WTC11 (cell line): Measurements from ENCODE around the gene SAMD4A. TPM values are rescaled to one million over a fixed set of nuclear protein-coding genes. Genes with fewer than 3 reads are reported as not detected.
A peak's percentile ranks its signal among the peaks of the same experiment; 100 is the strongest.

ENCODE experiments used
- ATAC-seq: fragments of 200-7000 bp; cut with Tn5 transposase; 2 replicates; pipeline ENCODE4 v1.10.0; 2021; ENCODE audit warnings: mild to moderate bottlenecking, moderate library complexity
- CTCF ChIA-PET: fragments of 300-600 bp; sonication (Branson Sonifier 250); formaldehyde crosslinking; loops from one replicate; lab custom pipeline; 2021; ENCODE audit warnings: antibody characterized with exemption; lab: Charles Lee
- POLR2A ChIA-PET: fragments of 350-600 bp; sonication (Branson Sonifier 250); formaldehyde crosslinking; loops from one replicate; lab custom pipeline; 2021; ENCODE audit warnings: antibody characterized with exemption; lab: Charles Lee
- DNase-seq: peaks from one replicate; pipeline ENCODE4 v3.0.0; 2021; ENCODE audit warnings: low spot score
- H3K27ac Mint-ChIP-seq: 2 replicates; pipeline ENCODE4 v1.8.0; 2021; ENCODE audit warnings: mixed read lengths
- H3K27me3 Mint-ChIP-seq: 2 replicates; pipeline ENCODE4 v1.8.0; 2021; ENCODE audit warnings: low read depth, mild to moderate bottlenecking, moderate library complexity, mixed read lengths
- H3K36me3 Mint-ChIP-seq: 2 replicates; pipeline ENCODE4 v1.8.0; 2021; ENCODE audit warnings: mixed read lengths
- H3K4me1 Mint-ChIP-seq: 2 replicates; pipeline ENCODE4 v1.8.0; 2022; ENCODE audit warnings: mixed read lengths
- H3K4me3 Mint-ChIP-seq: 2 replicates; pipeline ENCODE4 v1.8.0; 2021; ENCODE audit warnings: mild to moderate bottlenecking, moderate library complexity, mixed read lengths
- H3K9me3 Mint-ChIP-seq: 2 replicates; pipeline ENCODE4 v1.8.0; 2021; ENCODE audit warnings: mixed read lengths
- ATF2 ChIP-seq: sonication (generic); formaldehyde crosslinking; IDR thresholded peaks from 2 replicates; pipeline ENCODE4 v1.8.1; 2022; ENCODE audit warnings: low read depth, missing genetic modification reagents, borderline replicate concordance
- CTCF ChIP-seq: fragments of 200-600 bp; IDR thresholded peaks from 2 replicates; pipeline ENCODE4 v1.8.0; 2022; ENCODE audit warnings: antibody characterized with exemption
- EMX1 ChIP-seq: fragments of 250-450 bp; sonication (Bioruptor Pico); IDR thresholded peaks from 2 replicates; pipeline ENCODE4 v1.8.0; 2021; ENCODE audit warnings: mild to moderate bottlenecking
- ESRRA ChIP-seq: sonication (generic); formaldehyde crosslinking; IDR thresholded peaks from 2 replicates; pipeline ENCODE4 v1.8.1; 2022; ENCODE audit warnings: mild to moderate bottlenecking, missing genetic modification reagents, borderline replicate concordance
- NFATC4 ChIP-seq: fragments of 250-450 bp; sonication (Bioruptor Pico); IDR thresholded peaks from 2 replicates; pipeline ENCODE4 v1.9.0; 2021; ENCODE audit warnings: mild to moderate bottlenecking
- NFE2L1 ChIP-seq: sonication (generic); formaldehyde crosslinking; IDR thresholded peaks from 2 replicates; pipeline ENCODE4 v1.8.1; 2023; ENCODE audit warnings: missing genetic modification reagents
- OVOL2 ChIP-seq: fragments of 250-450 bp; sonication (Bioruptor Pico); IDR thresholded peaks from 2 replicates; pipeline ENCODE4 v1.9.0; 2021; ENCODE audit warnings: mild to moderate bottlenecking, borderline replicate concordance
- PRRX2 ChIP-seq: fragments of 250-450 bp; sonication (Bioruptor Pico); IDR thresholded peaks from 2 replicates; pipeline ENCODE4 v1.8.0; 2021; ENCODE audit warnings: mild to moderate bottlenecking
- RELA ChIP-seq: sonication (generic); formaldehyde crosslinking; IDR thresholded peaks from 2 replicates; pipeline ENCODE4 v1.8.1; 2022; ENCODE audit warnings: missing genetic modification reagents, mild to moderate bottlenecking, borderline replicate concordance
- SMAD3 ChIP-seq: sonication (generic); formaldehyde crosslinking; IDR thresholded peaks from 2 replicates; pipeline ENCODE4 v1.8.0; 2022; ENCODE audit warnings: missing genetic modification reagents, mild to moderate bottlenecking, borderline replicate concordance
- ZNF281 ChIP-seq: sonication (generic); formaldehyde crosslinking; IDR thresholded peaks from 2 replicates; pipeline ENCODE4 v1.8.0; 2023; ENCODE audit warnings: mild to moderate bottlenecking, missing genetic modification reagents
- ZNF317 ChIP-seq: sonication (generic); formaldehyde crosslinking; IDR thresholded peaks from 2 replicates; pipeline ENCODE4 v1.8.1; 2023; ENCODE audit warnings: low read depth, mild to moderate bottlenecking, moderate library complexity, missing genetic modification reagents, borderline replicate concordance
- total RNA-seq: library from RNA; stranded (reverse); gene quantifications from 3 replicates; pipeline ENCODE4 v1.2.3, GENCODE V29; 2021
- TF ChIP-seq, protein P1 (sequence below): sonication (generic); formaldehyde crosslinking; IDR thresholded peaks from 2 replicates; pipeline ENCODE4 v1.8.1; 2023; ENCODE audit warnings: mild to moderate bottlenecking, missing genetic modification reagents
- TF ChIP-seq, protein P2 (sequence below): sonication (generic); formaldehyde crosslinking; IDR thresholded peaks from 2 replicates; pipeline ENCODE4 v1.8.0; 2022; ENCODE audit warnings: missing genetic modification reagents

SAMD4A gene
- total RNA-seq, 1 experiment from 2014 or later: 6.0 TPM

DNA sequence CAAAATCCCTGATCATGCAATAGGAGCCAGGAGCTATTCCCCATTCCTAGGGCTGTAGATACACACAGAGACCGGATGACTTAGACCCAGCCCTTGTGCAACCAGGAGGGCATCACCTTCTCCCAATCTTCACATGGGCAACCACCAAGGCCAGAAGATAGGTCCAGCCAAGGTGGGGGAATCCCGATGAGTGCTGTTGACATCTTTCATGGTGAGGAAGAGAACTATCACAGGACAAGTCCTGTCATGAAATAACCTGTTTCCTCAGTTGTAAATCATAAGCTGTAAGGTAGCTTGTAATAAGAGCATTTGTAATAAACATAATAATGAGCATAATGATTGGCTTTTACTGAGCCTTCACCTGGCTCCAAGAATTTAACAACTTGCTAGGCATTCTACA is 246.2 kb downstream of the SAMD4A start:
- ATAC-seq (no peak), DNase-seq (no peak)
- H3K9me3 Mint-ChIP-seq: peaks cover 12% of the 10 kb centered on the region
- TF ChIP-seq EMX1 (CRISPR knock-in tag) (no peak), NFE2L1 (no peak), ZNF281 (CRISPR knock-in tag) (no peak)
- no peak overlapping the region for H3K4me3 Mint-ChIP-seq
- no peak overlapping the region for H3K27ac Mint-ChIP-seq
- no peaks in the 10 kb centered on the region for H3K36me3 Mint-ChIP-seq
- H3K4me1 Mint-ChIP-seq: no peaks in the 10 kb centered on the region
- POLR2A ChIA-PET: no interaction called here
- H3K27me3 Mint-ChIP-seq: peaks cover 4% of the 10 kb centered on the region
- CTCF ChIA-PET: interaction anchor here (1.0 to 2.8 kb wide), 6 partner anchors 8 to 170 kb away, joined by 3 to 37 read pairs (median 10); no protein-coding TSS in a partner anchor

- POLR2A ChIA-PET: no interaction called here
- DNase-seq: peak; percentile 72
- TF ChIP-seq CTCF (peak; percentile 61; the same call in 1 of the 2 replicates), NFATC4 (CRISPR knock-in tag) (no peak)
- TF ChIP-seq, all 79 proteins: peak for 1
- Mint-ChIP-seq H3K27me3 (peaks cover 4% of the 10 kb centered on the region), H3K27ac (no peak overlapping the region), H3K4me3 (no peak overlapping the region), H3K36me3 (no peaks in the 10 kb centered on the region), H3K4me1 (no peaks in the 10 kb centered on the region), H3K9me3 (peaks cover 12% of the 10 kb centered on the region)
- CTCF ChIA-PET: interaction anchor here (0.6 to 2.8 kb wide), 24 partner anchors 9 to 288 kb away, joined by 3 to 37 read pairs (median 3); partner anchors contain the start of genes GCH1 and SAMD4A
- peak; percentile 91 for ATAC-seq
Measured at GRCh38 chr14:54814076-54814475, 247.1 kb downstream of the SAMD4A start.

- no peak for ATAC-seq
- Mint-ChIP-seq H3K27ac (no peak overlapping the region), H3K4me1 (no peaks in the 10 kb centered on the region), H3K4me3 (no peak overlapping the region), H3K36me3 (no peaks in the 10 kb centered on the region), H3K27me3 (peaks cover 4% of the 10 kb centered on the region), H3K9me3 (peaks cover 12% of the 10 kb centered on the region)
- ChIA-PET CTCF (interaction anchor here (1.2 to 2.8 kb wide), 4 partner anchors 10 to 87 kb away, joined by 4 to 37 read pairs (median 8); partner anchors contain the start of gene GCH1), POLR2A (no interaction called here)
- no peak for DNase-seq
- TF ChIP-seq, protein P1, sequence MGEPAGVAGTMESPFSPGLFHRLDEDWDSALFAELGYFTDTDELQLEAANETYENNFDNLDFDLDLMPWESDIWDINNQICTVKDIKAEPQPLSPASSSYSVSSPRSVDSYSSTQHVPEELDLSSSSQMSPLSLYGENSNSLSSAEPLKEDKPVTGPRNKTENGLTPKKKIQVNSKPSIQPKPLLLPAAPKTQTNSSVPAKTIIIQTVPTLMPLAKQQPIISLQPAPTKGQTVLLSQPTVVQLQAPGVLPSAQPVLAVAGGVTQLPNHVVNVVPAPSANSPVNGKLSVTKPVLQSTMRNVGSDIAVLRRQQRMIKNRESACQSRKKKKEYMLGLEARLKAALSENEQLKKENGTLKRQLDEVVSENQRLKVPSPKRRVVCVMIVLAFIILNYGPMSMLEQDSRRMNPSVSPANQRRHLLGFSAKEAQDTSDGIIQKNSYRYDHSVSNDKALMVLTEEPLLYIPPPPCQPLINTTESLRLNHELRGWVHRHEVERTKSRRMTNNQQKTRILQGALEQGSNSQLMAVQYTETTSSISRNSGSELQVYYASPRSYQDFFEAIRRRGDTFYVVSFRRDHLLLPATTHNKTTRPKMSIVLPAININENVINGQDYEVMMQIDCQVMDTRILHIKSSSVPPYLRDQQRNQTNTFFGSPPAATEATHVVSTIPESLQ: no peak
- TF ChIP-seq ESRRA (CRISPR knock-in tag): no peak
- TF ChIP-seq ZNF281 (CRISPR knock-in tag): no peak
- TF ChIP-seq RELA (CRISPR knock-in tag): no peak
- TF ChIP-seq, protein P2, sequence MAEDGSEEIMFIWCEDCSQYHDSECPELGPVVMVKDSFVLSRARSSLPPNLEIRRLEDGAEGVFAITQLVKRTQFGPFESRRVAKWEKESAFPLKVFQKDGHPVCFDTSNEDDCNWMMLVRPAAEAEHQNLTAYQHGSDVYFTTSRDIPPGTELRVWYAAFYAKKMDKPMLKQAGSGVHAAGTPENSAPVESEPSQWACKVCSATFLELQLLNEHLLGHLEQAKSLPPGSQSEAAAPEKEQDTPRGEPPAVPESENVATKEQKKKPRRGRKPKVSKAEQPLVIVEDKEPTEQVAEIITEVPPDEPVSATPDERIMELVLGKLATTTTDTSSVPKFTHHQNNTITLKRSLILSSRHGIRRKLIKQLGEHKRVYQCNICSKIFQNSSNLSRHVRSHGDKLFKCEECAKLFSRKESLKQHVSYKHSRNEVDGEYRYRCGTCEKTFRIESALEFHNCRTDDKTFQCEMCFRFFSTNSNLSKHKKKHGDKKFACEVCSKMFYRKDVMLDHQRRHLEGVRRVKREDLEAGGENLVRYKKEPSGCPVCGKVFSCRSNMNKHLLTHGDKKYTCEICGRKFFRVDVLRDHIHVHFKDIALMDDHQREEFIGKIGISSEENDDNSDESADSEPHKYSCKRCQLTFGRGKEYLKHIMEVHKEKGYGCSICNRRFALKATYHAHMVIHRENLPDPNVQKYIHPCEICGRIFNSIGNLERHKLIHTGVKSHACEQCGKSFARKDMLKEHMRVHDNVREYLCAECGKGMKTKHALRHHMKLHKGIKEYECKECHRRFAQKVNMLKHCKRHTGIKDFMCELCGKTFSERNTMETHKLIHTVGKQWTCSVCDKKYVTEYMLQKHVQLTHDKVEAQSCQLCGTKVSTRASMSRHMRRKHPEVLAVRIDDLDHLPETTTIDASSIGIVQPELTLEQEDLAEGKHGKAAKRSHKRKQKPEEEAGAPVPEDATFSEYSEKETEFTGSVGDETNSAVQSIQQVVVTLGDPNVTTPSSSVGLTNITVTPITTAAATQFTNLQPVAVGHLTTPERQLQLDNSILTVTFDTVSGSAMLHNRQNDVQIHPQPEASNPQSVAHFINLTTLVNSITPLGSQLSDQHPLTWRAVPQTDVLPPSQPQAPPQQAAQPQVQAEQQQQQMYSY (CRISPR knock-in tag): no peak
- no peak for TF ChIP-seq OVOL2 (CRISPR knock-in tag)
- TF ChIP-seq EMX1 (CRISPR knock-in tag): no peak
- TF ChIP-seq ZNF317 (CRISPR knock-in tag): no peak
- TF ChIP-seq PRRX2 (CRISPR knock-in tag): no peak
- TF ChIP-seq ATF2 (CRISPR knock-in tag): no peak
- no peak for TF ChIP-seq SMAD3 (CRISPR knock-in tag)
Measured at GRCh38 chr14:54815016-54815415, 248.1 kb downstream of the SAMD4A start.
